CD8-positive, alpha-beta memory T cell (primary cell): ENCODE measurements around the gene EPHA7. TPM values are rescaled to one million over a fixed set of nuclear protein-coding genes. Genes with fewer than 3 reads are reported as not detected.

ENCODE experiments used
- CTCF ChIA-PET: fragments of 350-600 bp; sonication (Branson Sonifier 250); formaldehyde crosslinking; loops from one replicate; lab custom pipeline; 2021; ENCODE audit warnings: antibody characterized with exemption; lab: Charles Lee
- POLR2A ChIA-PET: fragments of 350-600 bp; sonication (Branson Sonifier 250); formaldehyde crosslinking; loops from one replicate; lab custom pipeline; 2021; ENCODE audit warnings: antibody characterized with exemption; lab: Charles Lee
- DNase-seq, 5 donors: peaks; one replicate each; pipeline versions ENCODE4 v3.0.0 to v3.0.0-alpha.2; 2020 to 2022; ENCODE audit warnings: mixed read lengths in 1 of 5
- H3K27ac ChIP-seq: one replicate; pipeline ENCODE4 v1.7.0; 2013; ENCODE audit warnings: low read depth, mild to moderate bottlenecking, low read length, moderate library complexity
- H3K27me3 ChIP-seq: 2 replicates; pipeline ENCODE4 v1.7.0; 2013; ENCODE audit warnings: low read length, mild to moderate bottlenecking; ENCODE audit not compliant: insufficient read depth, poor library complexity, severe bottlenecking
- H3K36me3 ChIP-seq: 2 replicates; pipeline ENCODE4 v1.7.0; 2013; ENCODE audit warnings: mild to moderate bottlenecking, low read length, moderate library complexity; ENCODE audit not compliant: insufficient read depth
- H3K4me1 ChIP-seq: 2 replicates; pipeline ENCODE4 v1.7.0; 2013; ENCODE audit warnings: mild to moderate bottlenecking, low read length, moderate library complexity; ENCODE audit not compliant: insufficient read depth
- H3K4me3 ChIP-seq: 2 replicates; pipeline ENCODE4 v1.7.0; 2013; ENCODE audit warnings: mild to moderate bottlenecking, low read length
- H3K9me3 ChIP-seq: 2 replicates; pipeline ENCODE4 v1.7.0; 2013; ENCODE audit warnings: mild to moderate bottlenecking, low read length
- H3K27ac Mint-ChIP-seq, 8 donors: one replicate each; pipeline ENCODE4 v1.8.0; 2020 to 2021; ENCODE audit warnings: mixed read lengths in 8 of 8, mild to moderate bottlenecking in 6 of 8, inconsistent platforms in 3 of 8, moderate library complexity in 3 of 8
- H3K27me3 Mint-ChIP-seq, 2 donors: one replicate each; pipeline ENCODE4 v1.8.0; 2020 to 2021; ENCODE audit warnings: mixed read lengths in 2 of 2, mild to moderate bottlenecking in 1 of 2, moderate library complexity in 1 of 2
- H3K36me3 Mint-ChIP-seq, 3 donors: one replicate each; pipeline ENCODE4 v1.8.0; 2020 to 2021; ENCODE audit warnings: mixed read lengths in 3 of 3, inconsistent platforms in 1 of 3, mild to moderate bottlenecking in 1 of 3
- H3K4me1 Mint-ChIP-seq, 3 donors: one replicate each; pipeline ENCODE4 v1.8.0; 2020 to 2021; ENCODE audit warnings: mixed read lengths in 3 of 3, inconsistent platforms in 1 of 3, mild to moderate bottlenecking in 1 of 3
- H3K4me3 Mint-ChIP-seq, 7 donors: one replicate each; pipeline ENCODE4 v1.8.0; 2020 to 2021; ENCODE audit warnings: mixed read lengths in 7 of 7, mild to moderate bottlenecking in 6 of 7, moderate library complexity in 4 of 7, inconsistent platforms in 2 of 7
- H3K9me3 Mint-ChIP-seq, 5 donors: one replicate each; pipeline ENCODE4 v1.8.0; 2020 to 2022; ENCODE audit warnings: mixed read lengths in 5 of 5, mild to moderate bottlenecking in 3 of 5, moderate library complexity in 2 of 5, inconsistent platforms in 1 of 5
- polyA plus RNA-seq: library from polyadenylated mRNA; unstranded; fragments of 300-500 nt; fragmentation: Illumina TruSeq; gene quantifications from one replicate; pipeline ENCODE4 v1.2.3, GENCODE V29; 2021
- total RNA-seq, 2 experiments: library from RNA; stranded (reverse); gene quantifications; one replicate each; pipeline ENCODE4 v1.2.3, GENCODE V29; 2021

The EPHA7 gene
- total and polyA plus RNA-seq, 3 experiments from 2014 or later, result not detected

- H3K36me3 Mint-ChIP-seq, result no peaks in the 10 kb centered on the region
- ChIA-PET CTCF (no interaction called here), POLR2A (no interaction called here)
- H3K4me1 Mint-ChIP-seq, result no peaks in the 10 kb centered on the region
- Histone ChIP-seq H3K9me3 (no peaks in the 10 kb centered on the region), H3K36me3 (no peaks in the 10 kb centered on the region), H3K27ac (no peak overlapping the region), H3K4me3 (no peak overlapping the region), H3K27me3 (no peaks in the 10 kb centered on the region), H3K4me1 (no peaks in the 10 kb centered on the region)
- no peak for DNase-seq
- H3K27me3 Mint-ChIP-seq, result no peaks in the 10 kb centered on the region
- H3K4me3 Mint-ChIP-seq, result no peak overlapping the region
- H3K27ac Mint-ChIP-seq, result no peak overlapping the region
- peaks cover 2 to 26% (median 3%) of the 10 kb centered on the region in 5 donors for H3K9me3 Mint-ChIP-seq
Observed at GRCh38 chr6:93293872-93294271, 125.5 kb downstream of the EPHA7 start.

- H3K27ac ChIP-seq, result no peak overlapping the region
- Mint-ChIP-seq H3K27me3 (no peaks in the 10 kb centered on the region), H3K9me3 (peaks cover 0 to 30% (median 3%) of the 10 kb centered on the region in 5 donors), H3K27ac (no peak overlapping the region), H3K4me3 (no peak overlapping the region), H3K4me1 (no peaks in the 10 kb centered on the region), H3K36me3 (no peaks in the 10 kb centered on the region)
- H3K9me3 ChIP-seq, result no peaks in the 10 kb centered on the region
- no peaks in the 10 kb centered on the region for H3K4me1 ChIP-seq
- CTCF ChIA-PET, result no interaction called here
- no peak overlapping the region for H3K4me3 ChIP-seq
- POLR2A ChIA-PET, result no interaction called here
- no peaks in the 10 kb centered on the region for H3K27me3 ChIP-seq
- DNase-seq, result no peak
- no peaks in the 10 kb centered on the region for H3K36me3 ChIP-seq
Observed at GRCh38 chr6:93293460-93293859, 125.9 kb downstream of the EPHA7 start.

- no peaks in the 10 kb centered on the region for H3K27me3 Mint-ChIP-seq
Observed at GRCh38 chr6:93282521-93283031, 136.8 kb downstream of the EPHA7 start.

GRCh38 chr6:93278241-93278640, 141.1 kb downstream of the EPHA7 start:
- Histone ChIP-seq H3K4me3 (no peak overlapping the region), H3K27me3 (no peaks in the 10 kb centered on the region), H3K27ac (no peak overlapping the region), H3K9me3 (no peaks in the 10 kb centered on the region), H3K36me3 (no peaks in the 10 kb centered on the region), H3K4me1 (no peaks in the 10 kb centered on the region)
- H3K36me3 Mint-ChIP-seq, result no peaks in the 10 kb centered on the region
- CTCF ChIA-PET, result no interaction called here
- H3K27me3 Mint-ChIP-seq, result no peaks in the 10 kb centered on the region
- peaks cover 0 to 30% (median 3%) of the 10 kb centered on the region in 5 donors for H3K9me3 Mint-ChIP-seq
- POLR2A ChIA-PET, result no interaction called here
- no peak overlapping the region for H3K27ac Mint-ChIP-seq
- no peak overlapping the region for H3K4me3 Mint-ChIP-seq
- no peak for DNase-seq
- no peaks in the 10 kb centered on the region for H3K4me1 Mint-ChIP-seq

More at GRCh38 chr6:93282521-93283031, 136.8 kb downstream of the EPHA7 start:
- Mint-ChIP-seq H3K4me1 (no peaks in the 10 kb centered on the region), H3K27ac (no peak overlapping the region), H3K4me3 (no peak overlapping the region), H3K9me3 (peaks cover 0 to 31% (median 6%) of the 10 kb centered on the region in 5 donors), H3K36me3 (no peaks in the 10 kb centered on the region)
- H3K9me3 ChIP-seq, result no peaks in the 10 kb centered on the region
- H3K36me3 ChIP-seq, result no peaks in the 10 kb centered on the region
- POLR2A ChIA-PET, result no interaction called here
- H3K4me3 ChIP-seq, result no peak overlapping the region
- H3K27ac ChIP-seq, result no peak overlapping the region
- CTCF ChIA-PET, result no interaction called here
- no peaks in the 10 kb centered on the region for H3K4me1 ChIP-seq
- peak in 1 of 5 donors; percentile 48 for DNase-seq
- H3K27me3 ChIP-seq, result no peaks in the 10 kb centered on the region

GRCh38 chr6:93272896-93273295, 146.5 kb downstream of the EPHA7 start:
- H3K27ac Mint-ChIP-seq, result no peak overlapping the region
- H3K4me3 ChIP-seq, result no peak overlapping the region
- no peak overlapping the region for H3K27ac ChIP-seq
- no peak for DNase-seq
- no peaks in the 10 kb centered on the region for H3K9me3 ChIP-seq
- no peak overlapping the region for H3K4me3 Mint-ChIP-seq
- CTCF ChIA-PET, result no interaction called here
- H3K27me3 ChIP-seq, result no peaks in the 10 kb centered on the region
- H3K4me1 Mint-ChIP-seq, result no peaks in the 10 kb centered on the region
- H3K36me3 Mint-ChIP-seq, result no peaks in the 10 kb centered on the region
- H3K36me3 ChIP-seq, result no peaks in the 10 kb centered on the region
- peaks cover 0 to 24% (median 0%) of the 10 kb centered on the region in 5 donors for H3K9me3 Mint-ChIP-seq
- POLR2A ChIA-PET, result no interaction called here
- H3K4me1 ChIP-seq, result no peaks in the 10 kb centered on the region
- no peaks in the 10 kb centered on the region for H3K27me3 Mint-ChIP-seq

GRCh38 chr6:93272211-93272610, 147.1 kb downstream of the EPHA7 start:
- POLR2A ChIA-PET, result no interaction called here
- H3K27ac ChIP-seq, result no peak overlapping the region
- H3K4me3 ChIP-seq, result no peak overlapping the region
- H3K4me1 ChIP-seq, result no peaks in the 10 kb centered on the region
- peaks cover 0 to 18% (median 0%) of the 10 kb centered on the region in 5 donors for H3K9me3 Mint-ChIP-seq
- no peaks in the 10 kb centered on the region for H3K27me3 Mint-ChIP-seq
- H3K36me3 ChIP-seq, result no peaks in the 10 kb centered on the region
- no peaks in the 10 kb centered on the region for H3K4me1 Mint-ChIP-seq
- H3K27ac Mint-ChIP-seq, result no peak overlapping the region
- no peak for DNase-seq
- H3K36me3 Mint-ChIP-seq, result no peaks in the 10 kb centered on the region
- H3K4me3 Mint-ChIP-seq, result no peak overlapping the region
- H3K27me3 ChIP-seq, result no peaks in the 10 kb centered on the region
- CTCF ChIA-PET, result no interaction called here
- no peaks in the 10 kb centered on the region for H3K9me3 ChIP-seq

GRCh38 chr6:93266116-93266817, 153.1 kb downstream of the EPHA7 start:
- no peak for DNase-seq
- Histone ChIP-seq H3K27ac (no peak overlapping the region), H3K4me1 (no peaks in the 10 kb centered on the region), H3K36me3 (no peaks in the 10 kb centered on the region), H3K9me3 (no peaks in the 10 kb centered on the region), H3K4me3 (no peak overlapping the region), H3K27me3 (no peaks in the 10 kb centered on the region)
- Mint-ChIP-seq H3K4me1 (no peaks in the 10 kb centered on the region), H3K36me3 (no peaks in the 10 kb centered on the region), H3K27me3 (no peaks in the 10 kb centered on the region), H3K9me3 (peaks cover 0 to 12% (median 0%) of the 10 kb centered on the region in 5 donors), H3K27ac (no peak overlapping the region), H3K4me3 (no peak overlapping the region)
- ChIA-PET CTCF (no interaction called here), POLR2A (no interaction called here)

- no peaks in the 10 kb centered on the region for H3K36me3 ChIP-seq
- Mint-ChIP-seq H3K4me3 (no peak overlapping the region), H3K4me1 (no peaks in the 10 kb centered on the region), H3K9me3 (peaks cover 0 to 43% (median 4%) of the 10 kb centered on the region in 5 donors), H3K27ac (no peak overlapping the region), H3K27me3 (no peaks in the 10 kb centered on the region), H3K36me3 (no peaks in the 10 kb centered on the region)
- no peaks in the 10 kb centered on the region for H3K9me3 ChIP-seq
- CTCF ChIA-PET, result no interaction called here
- POLR2A ChIA-PET, result no interaction called here
- H3K27me3 ChIP-seq, result no peaks in the 10 kb centered on the region
- no peak overlapping the region for H3K4me3 ChIP-seq
- DNase-seq, result no peak
- H3K27ac ChIP-seq, result no peak overlapping the region
- no peaks in the 10 kb centered on the region for H3K4me1 ChIP-seq
Observed at GRCh38 chr6:93260881-93261280, 158.5 kb downstream of the EPHA7 start.
